ENCODE data around the gene ARID3B. TPM values are rescaled to one million over a fixed set of nuclear protein-coding genes. Genes with fewer than 3 reads are reported as not detected.
A peak's percentile ranks its signal among the peaks of the same experiment; 100 is the strongest.

ARID3B gene
- total and polyA plus RNA-seq, 2 of the 13 experiments (the other 11 are each of a cell fraction or from before 2014, with no cell fraction given) = 5.3 to 12.8 TPM

DNA sequence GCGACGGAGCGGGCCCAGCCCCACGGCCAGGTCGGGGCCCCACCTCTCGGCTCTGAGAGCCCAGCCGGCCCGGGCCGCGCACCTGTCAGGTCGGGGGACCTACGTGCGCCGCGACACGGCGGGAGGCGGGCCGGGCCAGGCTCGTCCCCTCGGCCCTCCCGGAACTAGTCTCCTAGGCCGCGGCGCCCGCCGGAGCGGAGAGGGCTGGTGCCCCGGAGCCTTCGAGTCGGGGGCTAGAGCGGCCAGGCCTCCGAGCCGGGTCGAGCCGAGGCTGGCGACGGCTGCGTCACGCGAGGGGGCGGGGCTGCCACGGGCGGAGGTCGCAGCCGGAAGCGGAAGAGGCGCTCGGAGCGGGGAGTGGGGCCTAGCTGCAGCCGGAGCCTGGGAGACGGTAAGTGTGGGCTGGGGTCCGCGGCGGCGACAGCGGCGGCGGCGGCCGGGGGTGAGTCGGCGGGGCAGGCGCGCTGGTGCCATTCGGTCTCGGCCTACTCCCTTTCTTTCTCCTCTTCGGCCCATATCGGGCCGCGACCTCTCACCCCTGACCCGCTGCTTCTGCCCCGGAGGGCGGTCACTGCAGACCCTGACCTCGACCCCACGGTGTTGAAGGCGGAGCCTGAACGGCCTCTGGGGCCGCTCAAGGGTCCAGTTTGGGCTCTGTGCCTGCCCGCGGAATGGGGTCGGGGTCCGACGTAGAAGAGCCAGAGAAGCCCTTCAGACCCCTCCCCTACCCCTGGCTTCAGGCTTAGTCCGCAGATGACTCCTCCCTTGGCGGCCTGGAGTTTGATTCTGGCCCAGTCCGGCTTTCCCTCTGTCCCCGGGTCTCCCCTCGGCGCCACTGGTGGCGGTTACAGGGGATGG, 74.7 kb downstream of the ARID3B start, which contains the start of gene CLK3 (continued):
- TF ChIP-seq, protein P1, sequence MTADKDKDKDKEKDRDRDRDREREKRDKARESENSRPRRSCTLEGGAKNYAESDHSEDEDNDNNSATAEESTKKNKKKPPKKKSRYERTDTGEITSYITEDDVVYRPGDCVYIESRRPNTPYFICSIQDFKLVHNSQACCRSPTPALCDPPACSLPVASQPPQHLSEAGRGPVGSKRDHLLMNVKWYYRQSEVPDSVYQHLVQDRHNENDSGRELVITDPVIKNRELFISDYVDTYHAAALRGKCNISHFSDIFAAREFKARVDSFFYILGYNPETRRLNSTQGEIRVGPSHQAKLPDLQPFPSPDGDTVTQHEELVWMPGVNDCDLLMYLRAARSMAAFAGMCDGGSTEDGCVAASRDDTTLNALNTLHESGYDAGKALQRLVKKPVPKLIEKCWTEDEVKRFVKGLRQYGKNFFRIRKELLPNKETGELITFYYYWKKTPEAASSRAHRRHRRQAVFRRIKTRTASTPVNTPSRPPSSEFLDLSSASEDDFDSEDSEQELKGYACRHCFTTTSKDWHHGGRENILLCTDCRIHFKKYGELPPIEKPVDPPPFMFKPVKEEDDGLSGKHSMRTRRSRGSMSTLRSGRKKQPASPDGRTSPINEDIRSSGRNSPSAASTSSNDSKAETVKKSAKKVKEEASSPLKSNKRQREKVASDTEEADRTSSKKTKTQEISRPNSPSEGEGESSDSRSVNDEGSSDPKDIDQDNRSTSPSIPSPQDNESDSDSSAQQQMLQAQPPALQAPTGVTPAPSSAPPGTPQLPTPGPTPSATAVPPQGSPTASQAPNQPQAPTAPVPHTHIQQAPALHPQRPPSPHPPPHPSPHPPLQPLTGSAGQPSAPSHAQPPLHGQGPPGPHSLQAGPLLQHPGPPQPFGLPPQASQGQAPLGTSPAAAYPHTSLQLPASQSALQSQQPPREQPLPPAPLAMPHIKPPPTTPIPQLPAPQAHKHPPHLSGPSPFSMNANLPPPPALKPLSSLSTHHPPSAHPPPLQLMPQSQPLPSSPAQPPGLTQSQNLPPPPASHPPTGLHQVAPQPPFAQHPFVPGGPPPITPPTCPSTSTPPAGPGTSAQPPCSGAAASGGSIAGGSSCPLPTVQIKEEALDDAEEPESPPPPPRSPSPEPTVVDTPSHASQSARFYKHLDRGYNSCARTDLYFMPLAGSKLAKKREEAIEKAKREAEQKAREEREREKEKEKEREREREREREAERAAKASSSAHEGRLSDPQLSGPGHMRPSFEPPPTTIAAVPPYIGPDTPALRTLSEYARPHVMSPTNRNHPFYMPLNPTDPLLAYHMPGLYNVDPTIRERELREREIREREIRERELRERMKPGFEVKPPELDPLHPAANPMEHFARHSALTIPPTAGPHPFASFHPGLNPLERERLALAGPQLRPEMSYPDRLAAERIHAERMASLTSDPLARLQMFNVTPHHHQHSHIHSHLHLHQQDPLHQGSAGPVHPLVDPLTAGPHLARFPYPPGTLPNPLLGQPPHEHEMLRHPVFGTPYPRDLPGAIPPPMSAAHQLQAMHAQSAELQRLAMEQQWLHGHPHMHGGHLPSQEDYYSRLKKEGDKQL (CRISPR knock-in tag; IDR thresholded peaks at IDR 0.05; ENCODE audit: low read depth) = 0 out of 2 replicates have a peak, but pooled peaks have one; percentile 13
- TF ChIP-seq ZNF10 (CRISPR knock-in tag; IDR thresholded peaks at IDR 0.05; ENCODE audit: borderline replicate concordance, low read depth) (no peak), ZNF841 (CRISPR knock-in tag; IDR thresholded peaks at IDR 0.05; ENCODE audit: borderline replicate concordance) (no peak), ZNF264 (CRISPR knock-in tag; IDR thresholded peaks at IDR 0.05) (peak; percentile 5; the same call in 1 of the 2 replicates), ZEB1 (IDR thresholded peaks at IDR 0.05; ENCODE audit: insufficient replicate concordance, low read depth) (peak; percentile 10), POLR2AphosphoS5 (IDR thresholded peaks at IDR 0.05; ENCODE audit: low read depth, low read length) (no peak; the same call in 1 of the 2 replicates), FOXK1 (CRISPR knock-in tag; IDR thresholded peaks at IDR 0.05; ENCODE audit: borderline replicate concordance, low read depth) (peak; percentile 59; the same call in 1 of the 2 replicates), NFE2L2 (IDR thresholded peaks at IDR 0.05; ENCODE audit: low read length) (no peak)
- TF ChIP-seq, protein P2, sequence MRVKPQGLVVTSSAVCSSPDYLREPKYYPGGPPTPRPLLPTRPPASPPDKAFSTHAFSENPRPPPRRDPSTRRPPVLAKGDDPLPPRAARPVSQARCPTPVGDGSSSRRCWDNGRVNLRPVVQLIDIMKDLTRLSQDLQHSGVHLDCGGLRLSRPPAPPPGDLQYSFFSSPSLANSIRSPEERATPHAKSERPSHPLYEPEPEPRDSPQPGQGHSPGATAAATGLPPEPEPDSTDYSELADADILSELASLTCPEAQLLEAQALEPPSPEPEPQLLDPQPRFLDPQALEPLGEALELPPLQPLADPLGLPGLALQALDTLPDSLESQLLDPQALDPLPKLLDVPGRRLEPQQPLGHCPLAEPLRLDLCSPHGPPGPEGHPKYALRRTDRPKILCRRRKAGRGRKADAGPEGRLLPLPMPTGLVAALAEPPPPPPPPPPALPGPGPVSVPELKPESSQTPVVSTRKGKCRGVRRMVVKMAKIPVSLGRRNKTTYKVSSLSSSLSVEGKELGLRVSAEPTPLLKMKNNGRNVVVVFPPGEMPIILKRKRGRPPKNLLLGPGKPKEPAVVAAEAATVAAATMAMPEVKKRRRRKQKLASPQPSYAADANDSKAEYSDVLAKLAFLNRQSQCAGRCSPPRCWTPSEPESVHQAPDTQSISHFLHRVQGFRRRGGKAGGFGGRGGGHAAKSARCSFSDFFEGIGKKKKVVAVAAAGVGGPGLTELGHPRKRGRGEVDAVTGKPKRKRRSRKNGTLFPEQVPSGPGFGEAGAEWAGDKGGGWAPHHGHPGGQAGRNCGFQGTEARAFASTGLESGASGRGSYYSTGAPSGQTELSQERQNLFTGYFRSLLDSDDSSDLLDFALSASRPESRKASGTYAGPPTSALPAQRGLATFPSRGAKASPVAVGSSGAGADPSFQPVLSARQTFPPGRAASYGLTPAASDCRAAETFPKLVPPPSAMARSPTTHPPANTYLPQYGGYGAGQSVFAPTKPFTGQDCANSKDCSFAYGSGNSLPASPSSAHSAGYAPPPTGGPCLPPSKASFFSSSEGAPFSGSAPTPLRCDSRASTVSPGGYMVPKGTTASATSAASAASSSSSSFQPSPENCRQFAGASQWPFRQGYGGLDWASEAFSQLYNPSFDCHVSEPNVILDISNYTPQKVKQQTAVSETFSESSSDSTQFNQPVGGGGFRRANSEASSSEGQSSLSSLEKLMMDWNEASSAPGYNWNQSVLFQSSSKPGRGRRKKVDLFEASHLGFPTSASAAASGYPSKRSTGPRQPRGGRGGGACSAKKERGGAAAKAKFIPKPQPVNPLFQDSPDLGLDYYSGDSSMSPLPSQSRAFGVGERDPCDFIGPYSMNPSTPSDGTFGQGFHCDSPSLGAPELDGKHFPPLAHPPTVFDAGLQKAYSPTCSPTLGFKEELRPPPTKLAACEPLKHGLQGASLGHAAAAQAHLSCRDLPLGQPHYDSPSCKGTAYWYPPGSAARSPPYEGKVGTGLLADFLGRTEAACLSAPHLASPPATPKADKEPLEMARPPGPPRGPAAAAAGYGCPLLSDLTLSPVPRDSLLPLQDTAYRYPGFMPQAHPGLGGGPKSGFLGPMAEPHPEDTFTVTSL (CRISPR knock-in tag; IDR thresholded peaks at IDR 0.05; ENCODE audit: borderline replicate concordance) = peak; percentile 61; the same call in 1 of the 2 replicates
- TF ChIP-seq, protein P3, sequence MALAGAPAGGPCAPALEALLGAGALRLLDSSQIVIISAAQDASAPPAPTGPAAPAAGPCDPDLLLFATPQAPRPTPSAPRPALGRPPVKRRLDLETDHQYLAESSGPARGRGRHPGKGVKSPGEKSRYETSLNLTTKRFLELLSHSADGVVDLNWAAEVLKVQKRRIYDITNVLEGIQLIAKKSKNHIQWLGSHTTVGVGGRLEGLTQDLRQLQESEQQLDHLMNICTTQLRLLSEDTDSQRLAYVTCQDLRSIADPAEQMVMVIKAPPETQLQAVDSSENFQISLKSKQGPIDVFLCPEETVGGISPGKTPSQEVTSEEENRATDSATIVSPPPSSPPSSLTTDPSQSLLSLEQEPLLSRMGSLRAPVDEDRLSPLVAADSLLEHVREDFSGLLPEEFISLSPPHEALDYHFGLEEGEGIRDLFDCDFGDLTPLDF (CRISPR knock-in tag; IDR thresholded peaks at IDR 0.05) = no peak; the same call in 1 of the 2 replicates
- TF ChIP-seq, protein P4, sequence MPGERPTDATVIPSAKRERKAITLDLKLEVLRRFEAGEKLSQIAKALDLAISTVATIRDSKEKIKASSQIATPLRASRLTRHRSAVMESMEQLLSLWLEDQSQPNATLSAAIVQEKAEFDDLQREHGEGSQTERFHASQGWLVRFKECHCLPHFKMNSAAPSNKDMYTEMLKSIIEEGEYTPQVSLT (CRISPR knock-in tag; IDR thresholded peaks at IDR 0.05; ENCODE audit: borderline replicate concordance, low read depth) = no peak
- TF ChIP-seq, protein P5, sequence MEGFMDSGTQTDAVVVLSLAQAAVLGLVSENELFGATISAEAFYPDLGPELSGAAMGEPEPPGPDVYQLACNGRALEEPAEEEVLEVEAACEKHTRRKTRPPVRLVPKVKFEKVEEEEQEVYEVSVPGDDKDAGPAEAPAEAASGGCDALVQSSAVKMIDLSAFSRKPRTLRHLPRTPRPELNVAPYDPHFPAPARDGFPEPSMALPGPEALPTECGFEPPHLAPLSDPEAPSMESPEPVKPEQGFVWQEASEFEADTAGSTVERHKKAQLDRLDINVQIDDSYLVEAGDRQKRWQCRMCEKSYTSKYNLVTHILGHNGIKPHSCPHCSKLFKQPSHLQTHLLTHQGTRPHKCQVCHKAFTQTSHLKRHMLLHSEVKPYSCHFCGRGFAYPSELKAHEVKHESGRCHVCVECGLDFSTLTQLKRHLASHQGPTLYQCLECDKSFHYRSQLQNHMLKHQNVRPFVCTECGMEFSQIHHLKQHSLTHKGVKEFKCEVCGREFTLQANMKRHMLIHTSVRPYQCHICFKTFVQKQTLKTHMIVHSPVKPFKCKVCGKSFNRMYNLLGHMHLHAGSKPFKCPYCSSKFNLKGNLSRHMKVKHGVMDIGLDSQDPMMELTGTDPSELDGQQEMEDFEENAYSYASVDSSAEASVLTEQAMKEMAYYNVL (CRISPR knock-in tag; IDR thresholded peaks at IDR 0.05; ENCODE audit: borderline replicate concordance) = no peak; the same call in 1 of the 2 replicates

All from HepG2 (cell line).